C1 segment of cervical spinal cord (tissue), 14 donors: ENCODE data around the gene PNLIPRP3.

Source experiments
- DNase-seq, 14 donors: peaks; one replicate each; lab custom pipeline; 2025; lab: John Stamatoyannopoulos, UW

The PNLIPRP3 gene

GRCh38 chr10:116504786-116505185 lies 77.1 kb downstream of the PNLIPRP3 start:
- DNase-seq: no peak

- DNase-seq: no peak
Measured at GRCh38 chr10:116510565-116510964, 82.9 kb downstream of the PNLIPRP3 start.

- no peak for DNase-seq
Measured at GRCh38 chr10:116511365-116511764, 83.7 kb downstream of the PNLIPRP3 start.

- no peak for DNase-seq
Measured at GRCh38 chr10:116521424-116522290, 94.0 kb downstream of the PNLIPRP3 start.

GRCh38 chr10:116522803-116523381 lies 95.2 kb downstream of the PNLIPRP3 start:
- DNase-seq: no peak

- DNase-seq: no peak
Measured at GRCh38 chr10:116524736-116525135, 97.1 kb downstream of the PNLIPRP3 start.

GRCh38 chr10:116526219-116526618 lies 98.6 kb downstream of the PNLIPRP3 start:
- no peak for DNase-seq
